IMR-90 (cell line): Measurements from ENCODE around the gene VAV1. TPM values are rescaled to one million over a fixed set of nuclear protein-coding genes. Genes with fewer than 3 reads are reported as not detected.

Experiments used
- ATAC-seq: fragments of 200-7000 bp; cut with Tn5 transposase; 2 replicates; pipeline ENCODE4 v1.9.1; 2020; ENCODE audit warnings: low read depth, mild to moderate bottlenecking, moderate library complexity
- BruUV-seq: library from RNA; stranded (reverse); fragments of 400-500 nt; replicated peaks from 2 replicates; lab custom pipeline; 2021; lab: Mats Ljungman, UMichigan
- CTCF ChIA-PET: fragments of 300-600 bp; formaldehyde crosslinking; extraction: SDS; loops from one replicate; lab custom pipeline; 2021; ENCODE audit warnings: antibody characterized with exemption; lab: Yijun Ruan, JAX
- POLR2A ChIA-PET: fragments of 300-600 bp; sonication (Branson Sonifier 250); formaldehyde crosslinking; loops from one replicate; lab custom pipeline; 2022; ENCODE audit warnings: antibody characterized with exemption; ENCODE audit not compliant: unreplicated experiment; lab: Charles Lee
- DNase-seq: peaks from one replicate; pipeline ENCODE4 v3.0.0; 2013
- H2AFZ ChIP-seq: replicated peaks from 2 replicates; pipeline ENCODE3; 2013; ENCODE audit warnings: low read length, mild to moderate bottlenecking; ENCODE audit not compliant: poor library complexity
- H2AK5ac ChIP-seq: 2 replicates; pipeline ENCODE4 v1.6.1; 2013; ENCODE audit warnings: low read depth, low read length, inconsistent platforms
- H2AK9ac ChIP-seq: replicated peaks from 2 replicates; pipeline ENCODE3; 2013; ENCODE audit warnings: mild to moderate bottlenecking, low read depth, low read length, moderate library complexity; ENCODE audit not compliant: poor library complexity
- H2BK120ac ChIP-seq: 2 replicates; pipeline ENCODE4 v1.6.1; 2013; ENCODE audit warnings: low read depth, low read length, inconsistent platforms
- H2BK15ac ChIP-seq: 3 replicates; pipeline ENCODE4 v1.6.1; 2013; ENCODE audit warnings: low read depth, low read length, inconsistent platforms
- H2BK20ac ChIP-seq: 2 replicates; pipeline ENCODE4 v1.6.1; 2013; ENCODE audit warnings: low read depth, mild to moderate bottlenecking, inconsistent platforms, low read length, moderate library complexity
- H2BK5ac ChIP-seq: 2 replicates; pipeline ENCODE4 v1.6.1; 2013; ENCODE audit warnings: mild to moderate bottlenecking, low read depth, low read length, inconsistent platforms; ENCODE audit not compliant: poor library complexity, severe bottlenecking
- H3K14ac ChIP-seq: replicated peaks from 2 replicates; pipeline ENCODE4 v1.6.1; 2013; ENCODE audit warnings: low read depth, low read length, inconsistent platforms
- H3K18ac ChIP-seq: 2 replicates; pipeline ENCODE4 v1.6.1; 2013; ENCODE audit warnings: low read depth, low read length, control low read depth
- H3K23ac ChIP-seq: 2 replicates; pipeline ENCODE4 v1.6.1; 2013; ENCODE audit warnings: low read depth, low read length, inconsistent platforms
- H3K27ac ChIP-seq: 2 replicates; pipeline ENCODE4 v1.5.1; 2013; ENCODE audit warnings: mild to moderate bottlenecking, control low read depth, low read length; ENCODE audit not compliant: insufficient read depth
- H3K27me3 ChIP-seq: 2 replicates; pipeline ENCODE4 v1.6.1; 2013; ENCODE audit warnings: low read length; ENCODE audit not compliant: control insufficient read depth, insufficient read depth
- H3K36me3 ChIP-seq: 2 replicates; pipeline ENCODE4 v1.6.1; 2013; ENCODE audit warnings: low read length, mixed read lengths; ENCODE audit not compliant: control insufficient read depth, insufficient read depth
- H3K4ac ChIP-seq: 2 replicates; pipeline ENCODE4 v1.6.1; 2013; ENCODE audit warnings: low read depth, low read length, inconsistent platforms
- H3K4me1 ChIP-seq: 2 replicates; pipeline ENCODE4 v1.6.1; 2013; ENCODE audit warnings: low read length, mixed read lengths; ENCODE audit not compliant: control insufficient read depth, insufficient read depth
- H3K4me2 ChIP-seq: 2 replicates; pipeline ENCODE4 v1.6.1; 2013; ENCODE audit warnings: low read depth, mild to moderate bottlenecking, control low read depth, low read length, moderate library complexity
- H3K4me3 ChIP-seq: 2 replicates; pipeline ENCODE4 v1.5.1; 2013; ENCODE audit warnings: low read depth, mild to moderate bottlenecking, control low read depth, low read length, moderate library complexity; ENCODE audit not compliant: insufficient read depth
- H3K56ac ChIP-seq: 2 replicates; pipeline ENCODE4 v1.6.1; 2013; ENCODE audit warnings: low read length, inconsistent platforms; ENCODE audit not compliant: insufficient read depth; ENCODE audit errors: extremely low read depth
- H3K79me1 ChIP-seq, 2 experiments: 2 replicates each; pipeline ENCODE4 v1.6.1; 2013; ENCODE audit warnings: low read length in 2 of 2, inconsistent platforms in 1 of 2, low read depth in 1 of 2
- H3K9ac ChIP-seq: 2 replicates; pipeline ENCODE4 v1.6.1; 2013; ENCODE audit warnings: low read depth, low read length, control low read depth
- H3K9me1 ChIP-seq: 2 replicates; pipeline ENCODE4 v1.6.1; 2013; ENCODE audit warnings: low read length, inconsistent platforms; ENCODE audit not compliant: insufficient read depth
- H3K9me3 ChIP-seq: 2 replicates; pipeline ENCODE4 v1.6.1; 2013; ENCODE audit warnings: low read length; ENCODE audit not compliant: control insufficient read depth, insufficient read depth
- H4K20me1 ChIP-seq: 2 replicates; pipeline ENCODE4 v1.6.1; 2013; ENCODE audit warnings: low read length, inconsistent platforms; ENCODE audit not compliant: insufficient read depth
- H4K5ac ChIP-seq: 2 replicates; pipeline ENCODE4 v1.6.1; 2013; ENCODE audit warnings: mild to moderate bottlenecking, low read depth, low read length, control low read depth
- H4K8ac ChIP-seq, 2 experiments: 2 replicates each; pipeline ENCODE4 v1.6.1; 2013; ENCODE audit warnings: low read depth in 2 of 2, low read length in 2 of 2, control low read depth in 1 of 2, inconsistent platforms in 1 of 2
- H4K91ac ChIP-seq: 2 replicates; pipeline ENCODE4 v1.6.1; 2013; ENCODE audit warnings: low read depth, low read length, inconsistent platforms; ENCODE audit not compliant: insufficient read depth
- BHLHE40 ChIP-seq: fragments of 150-350 bp; IDR thresholded peaks from 2 replicates; pipeline ENCODE4 v1.6.1; 2016; ENCODE audit warnings: mild to moderate bottlenecking, low read depth, low read length
- CEBPB ChIP-seq: IDR thresholded peaks from 2 replicates; pipeline ENCODE4 v1.6.1; 2012; ENCODE audit warnings: low read depth, low read length, improper control_type of control experiment
- CHD1 ChIP-seq: IDR thresholded peaks from 2 replicates; pipeline ENCODE4 v1.6.1; 2012; ENCODE audit warnings: low read depth, low read length, improper control_type of control experiment
- CTCF ChIP-seq: conservative IDR thresholded peaks from 2 replicates; pipeline ENCODE4 v1.5.1; 2012; ENCODE audit warnings: mild to moderate bottlenecking, low read depth, low read length, improper control_type of control experiment
- FOS ChIP-seq: fragments of 150-350 bp; IDR thresholded peaks from 2 replicates; pipeline ENCODE4 v1.6.1; 2016; ENCODE audit warnings: low read depth, low read length
- MAFK ChIP-seq: IDR thresholded peaks from 2 replicates; pipeline ENCODE4 v1.6.1; 2012; ENCODE audit warnings: low read depth, low read length, improper control_type of control experiment
- MAZ ChIP-seq: IDR thresholded peaks from 2 replicates; pipeline ENCODE4 v1.6.1; 2012; ENCODE audit warnings: low read depth, mild to moderate bottlenecking, low read length, improper control_type of control experiment, moderate library complexity, borderline replicate concordance
- MXI1 ChIP-seq: IDR thresholded peaks from 2 replicates; pipeline ENCODE4 v1.6.1; 2012; ENCODE audit warnings: low read depth, mild to moderate bottlenecking, low read length, moderate library complexity, borderline replicate concordance
- NFE2L2 ChIP-seq: fragments of 150-350 bp; IDR thresholded peaks from 2 replicates; pipeline ENCODE4 v1.6.1; 2016; ENCODE audit warnings: low read depth, mild to moderate bottlenecking, low read length
- POLR2A ChIP-seq: IDR thresholded peaks from 2 replicates; pipeline ENCODE4 v1.6.1; 2012; ENCODE audit warnings: mild to moderate bottlenecking, low read depth, low read length
- RAD21 ChIP-seq: IDR thresholded peaks from 2 replicates; pipeline ENCODE4 v1.6.1; 2012; ENCODE audit warnings: low read length, improper control_type of control experiment
- RCOR1 ChIP-seq: IDR thresholded peaks from 2 replicates; pipeline ENCODE4 v1.6.1; 2012; ENCODE audit warnings: mild to moderate bottlenecking, low read length, improper control_type of control experiment; ENCODE audit not compliant: insufficient replicate concordance
- RFX5 ChIP-seq: IDR thresholded peaks from 2 replicates; pipeline ENCODE4 v1.8.0; 2012; ENCODE audit warnings: low read depth, mild to moderate bottlenecking, low read length, moderate library complexity
- SMC3 ChIP-seq: fragments of 150-350 bp; IDR thresholded peaks from 2 replicates; pipeline ENCODE4 v1.6.1; 2016; ENCODE audit warnings: low read depth, mild to moderate bottlenecking, antibody characterized with exemption, low read length, moderate library complexity
- WGBS, 2 experiments: methylation state at CpG; one replicate each; pipeline versions ENCODE4 v1.1.5 to v1.1.7; 2013; ENCODE audit warnings: missing lambda C conversion rate in 2 of 2; ENCODE audit not compliant: insufficient read length in 1 of 2; ENCODE audit errors: extremely low coverage in 2 of 2; 5-methylcytosine and 5-hydroxymethylcytosine counted together
- dilution Hi-C: fragments of 300-500 bp; cut with HindIII; formaldehyde crosslinking; loops from one replicate; pipeline ENCODE4 v1.14.3; 2018; ENCODE audit warnings: low sequenced_read_pairs; ENCODE audit not compliant: unreplicated experiment
- in situ Hi-C: fragments of 300-500 bp; cut with MboI; formaldehyde crosslinking; loops from 3 replicates; pipeline ENCODE4 v1.14.3; 2019; ENCODE audit warnings: low sequenced_read_pairs, inconsistent platforms, mixed read lengths
- intact Hi-C: fragments of 100-400 bp; cut with micrococcal nuclease; formaldehyde crosslinking; loops from 2 replicates; pipeline ENCODE4 v1.10.0; 2022
- polyA plus RNA-seq, 3 experiments: library from polyadenylated mRNA; depleted of rRNA; stranded (reverse); fragments of >200 nt; gene quantifications; 2 replicates each; pipeline ENCODE4 v1.2.3, GENCODE V29; 2012; ENCODE audit warnings: low replicate concordance in 1 of 3
- total RNA-seq: library from RNA; depleted of rRNA; stranded (reverse); fragments of >200 nt; gene quantifications from 2 replicates; pipeline ENCODE4 v1.2.3, GENCODE V29; 2012
- TF ChIP-seq, protein P1 (sequence below): fragments of 150-350 bp; IDR thresholded peaks from 2 replicates; pipeline ENCODE4 v1.6.1; 2017; ENCODE audit warnings: mild to moderate bottlenecking, antibody characterized with exemption, low read length, low read depth

The VAV1 gene
- total and polyA plus RNA-seq, 2 of the 4 experiments (the other 2 are of a cell fraction), result not detected

- no peak overlapping the region for H3K4ac ChIP-seq
- POLR2A ChIA-PET, result no interaction called here
- dilution Hi-C loops (no loop called here), in situ Hi-C loops (no loop called here), intact Hi-C loops (no loop called here)
- H3K18ac ChIP-seq, result no peak overlapping the region
- no peak overlapping the region for H3K23ac ChIP-seq
- H3K9ac ChIP-seq, result no peak overlapping the region
- TF ChIP-seq MAFK (no peak), CTCF (no peak), MXI1 (no peak), POLR2A (no peak), MAZ (no peak), NFE2L2 (no peak), FOS (no peak), SMC3 (no peak), CHD1 (no peak), RCOR1 (no peak), RAD21 (no peak), BHLHE40 (no peak), RFX5 (no peak), CEBPB (no peak)
- TF ChIP-seq, protein P1, sequence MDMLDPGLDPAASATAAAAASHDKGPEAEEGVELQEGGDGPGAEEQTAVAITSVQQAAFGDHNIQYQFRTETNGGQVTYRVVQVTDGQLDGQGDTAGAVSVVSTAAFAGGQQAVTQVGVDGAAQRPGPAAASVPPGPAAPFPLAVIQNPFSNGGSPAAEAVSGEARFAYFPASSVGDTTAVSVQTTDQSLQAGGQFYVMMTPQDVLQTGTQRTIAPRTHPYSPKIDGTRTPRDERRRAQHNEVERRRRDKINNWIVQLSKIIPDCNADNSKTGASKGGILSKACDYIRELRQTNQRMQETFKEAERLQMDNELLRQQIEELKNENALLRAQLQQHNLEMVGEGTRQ, result no peak
- no peaks in the 10 kb centered on the region for H3K36me3 ChIP-seq
- H3K4me3 ChIP-seq, result no peak overlapping the region
- H3K27ac ChIP-seq, result no peak overlapping the region
- H2AK9ac ChIP-seq, result no peak overlapping the region
- ATAC-seq (no peak), DNase-seq (no peak)
- no peaks in the 10 kb centered on the region for H3K9me1 ChIP-seq
- H3K4me1 ChIP-seq, result no peaks in the 10 kb centered on the region
- H2BK20ac ChIP-seq, result no peak overlapping the region
- CTCF ChIA-PET, result no interaction called here
- H4K5ac ChIP-seq, result no peak overlapping the region
- H3K79me1 ChIP-seq, result no peaks in the 10 kb centered on the region
- H2AK5ac ChIP-seq, result no peak overlapping the region
- H2BK120ac ChIP-seq, result no peak overlapping the region
- no peak overlapping the region for H2BK5ac ChIP-seq
- H3K56ac ChIP-seq, result no peak overlapping the region
- no peaks in the 10 kb centered on the region for H3K27me3 ChIP-seq
- no peak overlapping the region for H4K91ac ChIP-seq
- no peak overlapping the region for H2AFZ ChIP-seq
- BruUV-seq, result no TSS peak
- 0% methylated on average over 1 of the region's 4 CpGs; no CpG with 5 or more reads in 1 of the 2 experiments for WGBS, 2 experiments
- no peaks in the 10 kb centered on the region for H4K20me1 ChIP-seq
- H3K9me3 ChIP-seq, result peaks cover 3% of the 10 kb centered on the region; the same call in 1 of the 2 replicates
- no peak overlapping the region for H3K4me2 ChIP-seq
- no peak overlapping the region for H4K8ac ChIP-seq
- no peak overlapping the region for H3K14ac ChIP-seq
- H2BK15ac ChIP-seq, result no peak overlapping the region
Observed at GRCh38 chr19:6809262-6809661, 36.8 kb downstream of the VAV1 start.
